ENCODE measurements around the gene YIPF5.

DNA sequence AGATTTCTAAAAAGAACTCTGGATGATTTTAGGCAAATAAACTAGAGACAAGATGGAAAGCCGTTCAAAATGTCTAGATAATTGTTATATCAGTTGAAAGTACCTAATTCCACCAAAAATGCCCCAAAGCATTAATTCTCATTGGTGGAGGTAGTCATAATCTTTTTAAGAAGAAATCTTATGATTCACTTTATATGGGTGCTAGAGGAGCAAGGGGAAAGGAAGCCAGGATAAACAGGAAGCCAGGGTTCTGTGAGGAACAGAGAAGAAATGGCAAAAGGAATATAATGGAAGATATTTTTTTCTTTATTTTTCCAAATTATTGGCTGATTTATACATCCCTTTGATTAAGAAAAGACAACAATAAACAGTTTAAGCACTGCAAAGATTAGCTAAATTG lies 7.8 kb downstream of the YIPF5 start:
- TF ChIP-seq, protein P1, sequence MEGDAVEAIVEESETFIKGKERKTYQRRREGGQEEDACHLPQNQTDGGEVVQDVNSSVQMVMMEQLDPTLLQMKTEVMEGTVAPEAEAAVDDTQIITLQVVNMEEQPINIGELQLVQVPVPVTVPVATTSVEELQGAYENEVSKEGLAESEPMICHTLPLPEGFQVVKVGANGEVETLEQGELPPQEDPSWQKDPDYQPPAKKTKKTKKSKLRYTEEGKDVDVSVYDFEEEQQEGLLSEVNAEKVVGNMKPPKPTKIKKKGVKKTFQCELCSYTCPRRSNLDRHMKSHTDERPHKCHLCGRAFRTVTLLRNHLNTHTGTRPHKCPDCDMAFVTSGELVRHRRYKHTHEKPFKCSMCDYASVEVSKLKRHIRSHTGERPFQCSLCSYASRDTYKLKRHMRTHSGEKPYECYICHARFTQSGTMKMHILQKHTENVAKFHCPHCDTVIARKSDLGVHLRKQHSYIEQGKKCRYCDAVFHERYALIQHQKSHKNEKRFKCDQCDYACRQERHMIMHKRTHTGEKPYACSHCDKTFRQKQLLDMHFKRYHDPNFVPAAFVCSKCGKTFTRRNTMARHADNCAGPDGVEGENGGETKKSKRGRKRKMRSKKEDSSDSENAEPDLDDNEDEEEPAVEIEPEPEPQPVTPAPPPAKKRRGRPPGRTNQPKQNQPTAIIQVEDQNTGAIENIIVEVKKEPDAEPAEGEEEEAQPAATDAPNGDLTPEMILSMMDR (IDR thresholded peaks at IDR 0.05 in 4 of 5, conservative IDR thresholded peaks at IDR 0.05 in 1 of 5): no peak
- no peak for TF ChIP-seq POLR2A (IDR thresholded peaks at IDR 0.05)
